B cell (primary cell): ENCODE data around the gene RNU4-1.

ENCODE experiments used
- CTCF ChIP-seq: fragments of 200-600 bp; IDR thresholded peaks from one replicate; pipeline ENCODE4 v1.8.0; 2022; ENCODE audit warnings: antibody characterized with exemption, mild to moderate bottlenecking
- EZH2 ChIP-seq: IDR thresholded peaks from 2 replicates; pipeline ENCODE4 v1.6.1; 2012; ENCODE audit warnings: borderline replicate concordance, low read depth, mild to moderate bottlenecking, moderate library complexity, low read length; ENCODE audit not compliant: insufficient read depth, poor library complexity, severe bottlenecking

GRCh38 chr12:120321382-120322202 is 28.6 kb upstream of the RNU4-1 start:
- no peak for TF ChIP-seq CTCF
- TF ChIP-seq EZH2: no peak
